ENCODE measurements around the gene CASK.

GRCh38 chrX:41917517-41917916, 5.8 kb downstream of the CASK start:
- TF ChIP-seq FOXA1 (IDR thresholded peaks at IDR 0.05) (no peak), FOXA1 (CRISPR knock-in tag; IDR thresholded peaks at IDR 0.05) (no peak), ZNF12 (CRISPR knock-in tag; IDR thresholded peaks at IDR 0.05) (no peak), YY1 (IDR thresholded peaks at IDR 0.05; ENCODE audit: insufficient read depth, insufficient replicate concordance, low read depth, low read length) (no peak), CTCF (CRISPR knock-in tag; IDR thresholded peaks at IDR 0.05) (no peak), POLR2AphosphoS5 (IDR thresholded peaks at IDR 0.05; ENCODE audit: low read depth, low read length) (no peak), ZKSCAN8 (CRISPR knock-in tag; IDR thresholded peaks at IDR 0.05; ENCODE audit: borderline replicate concordance) (no peak), ZNF552 (CRISPR knock-in tag; IDR thresholded peaks at IDR 0.05; ENCODE audit: borderline replicate concordance) (no peak), ZFP82 (CRISPR knock-in tag; IDR thresholded peaks at IDR 0.05; ENCODE audit: borderline replicate concordance) (no peak)
- TF ChIP-seq, protein P1, sequence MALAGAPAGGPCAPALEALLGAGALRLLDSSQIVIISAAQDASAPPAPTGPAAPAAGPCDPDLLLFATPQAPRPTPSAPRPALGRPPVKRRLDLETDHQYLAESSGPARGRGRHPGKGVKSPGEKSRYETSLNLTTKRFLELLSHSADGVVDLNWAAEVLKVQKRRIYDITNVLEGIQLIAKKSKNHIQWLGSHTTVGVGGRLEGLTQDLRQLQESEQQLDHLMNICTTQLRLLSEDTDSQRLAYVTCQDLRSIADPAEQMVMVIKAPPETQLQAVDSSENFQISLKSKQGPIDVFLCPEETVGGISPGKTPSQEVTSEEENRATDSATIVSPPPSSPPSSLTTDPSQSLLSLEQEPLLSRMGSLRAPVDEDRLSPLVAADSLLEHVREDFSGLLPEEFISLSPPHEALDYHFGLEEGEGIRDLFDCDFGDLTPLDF (CRISPR knock-in tag; IDR thresholded peaks at IDR 0.05): no peak

All from HepG2 (cell line).